Measurements from ENCODE around the gene OPCML. TPM values are rescaled to one million over a fixed set of nuclear protein-coding genes. Genes with fewer than 3 reads are reported as not detected.

The OPCML gene
- total RNA-seq, 4 donors from 2014 or later: 0.16 TPM; not detected in 3

DNA sequence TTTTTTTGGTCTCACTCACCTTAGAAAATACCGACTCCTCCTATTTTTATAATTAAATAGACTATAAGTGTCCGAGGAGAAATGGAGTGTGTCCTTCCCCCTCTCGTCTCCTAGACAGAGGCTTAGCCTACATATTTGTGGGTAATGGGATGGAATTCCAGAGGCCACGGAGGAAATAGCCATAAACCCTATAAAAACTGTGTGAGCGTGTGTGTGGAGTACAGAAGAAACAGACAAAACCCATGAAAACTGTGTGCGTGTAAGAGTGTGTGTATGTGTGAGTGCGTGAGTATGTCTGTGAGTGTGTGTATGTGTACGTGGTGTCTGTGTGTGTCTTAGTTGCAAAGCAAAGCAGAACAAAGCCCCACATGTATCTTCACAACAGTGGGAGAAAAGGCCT, 883.5 kb downstream of the OPCML start:
- H3K4me3 ChIP-seq (ENCODE audit: low read depth, poor library complexity, severe bottlenecking): no peak overlapping the region
- intact Hi-C loops (cut with DNase I; ENCODE audit: low total_unique reads): no loop called here
- 86 to 87% methylated on average over 8 of the region's 8 CpGs for WGBS, 2 donors
- DNase-seq (ENCODE audit: low spot score in 2 of 2): no peak
- TF ChIP-seq, protein P1, sequence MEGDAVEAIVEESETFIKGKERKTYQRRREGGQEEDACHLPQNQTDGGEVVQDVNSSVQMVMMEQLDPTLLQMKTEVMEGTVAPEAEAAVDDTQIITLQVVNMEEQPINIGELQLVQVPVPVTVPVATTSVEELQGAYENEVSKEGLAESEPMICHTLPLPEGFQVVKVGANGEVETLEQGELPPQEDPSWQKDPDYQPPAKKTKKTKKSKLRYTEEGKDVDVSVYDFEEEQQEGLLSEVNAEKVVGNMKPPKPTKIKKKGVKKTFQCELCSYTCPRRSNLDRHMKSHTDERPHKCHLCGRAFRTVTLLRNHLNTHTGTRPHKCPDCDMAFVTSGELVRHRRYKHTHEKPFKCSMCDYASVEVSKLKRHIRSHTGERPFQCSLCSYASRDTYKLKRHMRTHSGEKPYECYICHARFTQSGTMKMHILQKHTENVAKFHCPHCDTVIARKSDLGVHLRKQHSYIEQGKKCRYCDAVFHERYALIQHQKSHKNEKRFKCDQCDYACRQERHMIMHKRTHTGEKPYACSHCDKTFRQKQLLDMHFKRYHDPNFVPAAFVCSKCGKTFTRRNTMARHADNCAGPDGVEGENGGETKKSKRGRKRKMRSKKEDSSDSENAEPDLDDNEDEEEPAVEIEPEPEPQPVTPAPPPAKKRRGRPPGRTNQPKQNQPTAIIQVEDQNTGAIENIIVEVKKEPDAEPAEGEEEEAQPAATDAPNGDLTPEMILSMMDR (IDR thresholded peaks at IDR 0.05): no peak
- no peak for TF ChIP-seq POLR2A (IDR thresholded peaks at IDR 0.05)

DNA sequence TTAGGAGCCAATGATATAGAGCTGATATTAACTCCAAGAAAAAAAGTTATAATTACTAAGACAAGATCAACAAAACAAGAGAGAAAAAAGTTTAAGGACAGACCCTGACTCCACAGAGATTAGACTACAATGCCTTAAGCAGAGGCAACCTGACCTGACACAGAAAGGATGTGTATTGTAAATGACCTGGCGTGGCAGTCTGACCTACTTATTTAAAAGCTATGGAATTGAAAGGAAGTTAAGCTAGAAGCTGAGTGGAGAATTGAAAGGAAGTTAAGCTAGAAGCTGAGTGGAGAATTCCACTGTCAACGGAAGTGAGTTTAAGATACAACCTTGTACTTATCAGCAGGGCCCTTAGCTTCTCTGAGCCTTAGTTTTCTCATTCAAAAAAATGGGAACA, 885.4 kb downstream of the OPCML start:
- intact Hi-C loops (cut with DNase I; ENCODE audit: low total_unique reads): no loop called here
- WGBS, 2 donors: 68 to 71% methylated on average over 2 of the region's 2 CpGs
- TF ChIP-seq, protein P1 (IDR thresholded peaks at IDR 0.05): no peak
- no peak for TF ChIP-seq POLR2A (IDR thresholded peaks at IDR 0.05)

DNA sequence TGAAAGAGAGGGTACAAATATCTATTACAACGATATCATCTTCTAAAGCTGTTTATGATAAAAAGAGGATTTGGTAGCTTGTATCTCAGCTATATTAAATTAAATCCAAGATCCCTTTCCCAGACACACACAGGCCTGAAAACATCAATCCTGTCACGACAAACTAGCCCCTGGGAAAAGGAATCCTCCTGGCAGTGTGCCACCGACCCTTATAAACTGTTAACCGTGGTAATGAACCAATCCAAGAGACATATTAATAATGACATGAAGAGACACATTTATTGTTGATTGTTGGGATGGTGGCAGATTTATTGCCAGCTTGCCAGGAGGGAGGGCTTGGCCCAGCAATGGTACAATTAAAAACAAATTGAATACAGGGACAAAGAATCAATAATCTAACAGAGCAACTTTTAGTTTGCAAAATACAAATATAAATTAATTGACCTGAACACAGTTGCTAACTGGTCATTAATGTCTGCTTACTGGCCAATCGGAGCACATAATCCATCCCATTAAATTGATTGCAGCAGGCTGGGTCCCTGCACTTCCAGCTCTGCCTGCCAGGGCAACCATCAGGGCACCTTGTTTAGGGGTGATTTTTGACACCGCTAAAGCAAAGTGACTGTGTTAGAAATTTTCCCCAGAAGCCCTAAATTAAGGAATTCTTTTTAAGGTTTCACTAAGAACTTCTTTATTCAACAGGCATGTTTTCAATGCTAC, 887.6 kb downstream of the OPCML start:
- TF ChIP-seq, protein P1 (IDR thresholded peaks at IDR 0.05): no peak
- DNase-seq (ENCODE audit: low spot score in 2 of 2): no peak
- intact Hi-C loops (cut with DNase I; ENCODE audit: low total_unique reads): no loop called here
- H3K4me3 ChIP-seq (ENCODE audit: low read depth, poor library complexity, severe bottlenecking): no peak overlapping the region
- WGBS, 2 donors: 36 to 40% methylated on average over 6 of the region's 6 CpGs

More for the DNA sequence above, 885.4 kb downstream of the OPCML start:
- no peak overlapping the region for H3K4me3 ChIP-seq (ENCODE audit: low read depth, poor library complexity, severe bottlenecking)
- no peak for DNase-seq (ENCODE audit: low spot score in 2 of 2)

DNA sequence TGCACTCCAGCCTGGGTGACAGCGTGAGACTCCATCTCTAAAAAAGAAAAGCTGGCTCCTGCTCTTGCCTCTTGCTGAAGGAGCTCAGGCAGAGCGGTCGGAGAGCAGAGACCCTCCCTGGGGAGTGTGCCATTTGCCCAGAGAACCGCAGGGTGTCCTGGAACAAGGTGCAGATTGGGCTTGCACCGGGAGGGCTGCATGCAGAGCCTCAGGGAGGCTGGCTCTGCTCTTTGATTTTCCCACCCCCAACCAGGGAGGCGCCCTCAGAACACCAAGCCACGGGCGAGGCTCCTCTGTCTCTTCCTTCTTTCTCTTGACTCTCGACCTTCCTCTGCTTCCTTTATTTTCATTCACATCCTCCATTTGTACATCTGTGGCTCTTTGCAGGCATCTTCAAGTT, 889.1 kb downstream of the OPCML start:
- 61 to 64% methylated on average over 9 of the region's 9 CpGs for WGBS, 2 donors
- intact Hi-C loops (cut with DNase I; ENCODE audit: low total_unique reads): no loop called here
- H3K4me3 ChIP-seq (ENCODE audit: low read depth, poor library complexity, severe bottlenecking): no peak overlapping the region
- no peak for TF ChIP-seq POLR2A (IDR thresholded peaks at IDR 0.05)
- TF ChIP-seq, protein P1 (IDR thresholded peaks at IDR 0.05): no peak
- DNase-seq (ENCODE audit: low spot score in 2 of 2): no peak

DNA sequence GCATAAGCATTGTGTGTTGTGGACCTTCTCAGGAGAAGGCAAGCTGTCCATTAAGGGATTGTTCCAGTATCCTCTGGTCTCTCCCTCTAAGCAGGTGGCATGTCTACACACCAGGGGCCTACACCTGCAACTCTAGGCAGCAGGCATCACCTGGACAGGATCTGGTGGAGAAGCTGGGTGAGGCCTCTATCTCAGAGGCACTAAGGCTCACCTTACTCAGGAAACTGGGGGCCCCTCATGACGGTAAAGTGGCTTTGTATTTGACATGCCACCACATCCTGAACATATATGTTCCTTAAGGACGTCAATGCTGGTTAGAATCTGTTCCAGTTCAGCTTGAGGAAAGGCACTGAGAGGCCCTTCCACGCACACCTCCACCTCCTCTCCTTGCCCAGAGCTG, 891.3 kb downstream of the OPCML start:
- TF ChIP-seq, protein P1 (IDR thresholded peaks at IDR 0.05): no peak
- no peak for TF ChIP-seq POLR2A (IDR thresholded peaks at IDR 0.05)
- DNase-seq (ENCODE audit: low spot score in 2 of 2): no peak
- no peak overlapping the region for H3K4me3 ChIP-seq (ENCODE audit: low read depth, poor library complexity, severe bottlenecking)
- 63 to 65% methylated on average over 3 of the region's 3 CpGs for WGBS, 2 donors
- intact Hi-C loops (cut with DNase I; ENCODE audit: low total_unique reads): no loop called here

DNA sequence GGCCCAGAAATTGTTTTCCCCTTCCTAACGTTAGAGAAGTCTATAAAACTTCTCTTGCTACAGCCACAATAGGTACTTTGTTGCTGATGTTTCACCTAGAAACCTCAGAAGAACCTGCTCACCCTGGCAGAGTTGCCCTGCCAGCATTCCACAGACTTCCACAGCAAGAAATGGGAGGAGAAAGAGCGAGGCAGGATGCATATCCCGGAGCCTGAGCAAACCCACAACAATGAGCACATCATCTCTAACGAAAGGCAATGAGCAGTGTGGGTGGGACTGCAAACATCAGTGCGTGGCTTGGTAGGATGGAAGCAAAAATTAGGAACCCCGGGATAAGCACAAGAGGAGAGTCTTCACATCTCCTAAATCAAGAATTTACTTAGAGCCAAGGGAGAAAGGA, 892.3 kb downstream of the OPCML start:
- TF ChIP-seq, protein P1 (IDR thresholded peaks at IDR 0.05): no peak
- no peak for TF ChIP-seq POLR2A (IDR thresholded peaks at IDR 0.05)
- H3K4me3 ChIP-seq (ENCODE audit: low read depth, poor library complexity, severe bottlenecking): no peak overlapping the region
- DNase-seq (ENCODE audit: low spot score in 2 of 2): no peak
- WGBS, 2 donors: 59 to 66% methylated on average over 6 of the region's 6 CpGs
- intact Hi-C loops (cut with DNase I; ENCODE audit: low total_unique reads): no loop called here

All from lower leg skin (tissue), 4 donors.